HEK293 (cell line): Measurements from ENCODE around the gene FSIP1.

Source experiments
- CTCF ChIA-PET: fragments of 350-600 bp; formaldehyde crosslinking; extraction: SDS; loops from one replicate; lab custom pipeline; 2021; ENCODE audit warnings: antibody characterized with exemption; lab: Yijun Ruan, JAX
- POLR2A ChIA-PET: fragments of 300-600 bp; formaldehyde crosslinking; extraction: SDS; loops from one replicate; lab custom pipeline; 2020; ENCODE audit warnings: antibody characterized with exemption, inconsistent platforms; lab: Yijun Ruan, JAX
- H3K27ac ChIP-seq: fragments of 200-500 bp; sonication (Bioruptor generic); 2 replicates; pipeline ENCODE4 v1.5.1; 2014; ENCODE audit warnings: low read depth, low read length, control low read depth, inconsistent platforms; ENCODE audit errors: extremely low read depth
- H3K36me3 ChIP-seq, 2 experiments: fragments of 200-500 bp in 1 of 2; sonication (Bioruptor generic) in 1 of 2; 1 replicate in 1 of 2; 2 replicates in 1 of 2; pipeline ENCODE4 v1.5.1; 2014 to 2017; ENCODE audit warnings: inconsistent platforms in 2 of 2, low read length in 2 of 2; ENCODE audit not compliant: control insufficient read depth in 2 of 2, insufficient read depth in 1 of 2
- H3K4me1 ChIP-seq: fragments of 200-500 bp; sonication (Bioruptor generic); 2 replicates; pipeline ENCODE4 v1.5.1; 2014; ENCODE audit warnings: mild to moderate bottlenecking, low read length, inconsistent platforms; ENCODE audit not compliant: control insufficient read depth, insufficient read depth
- H3K4me3 ChIP-seq: 2 replicates; pipeline ENCODE4 v1.5.1; 2011; ENCODE audit warnings: low read depth, mild to moderate bottlenecking, control low read depth, low read length, moderate library complexity
- H3K9me3 ChIP-seq: fragments of 200-500 bp; sonication (Bioruptor generic); 2 replicates; pipeline ENCODE4 v1.5.1; 2014; ENCODE audit warnings: low read depth, low read length, inconsistent platforms; ENCODE audit not compliant: control insufficient read depth, insufficient read depth
- HOXA7 ChIP-seq: sonication (generic); formaldehyde crosslinking; IDR thresholded peaks from 2 replicates; pipeline ENCODE4 v1.8.1; 2022; ENCODE audit warnings: missing genetic modification reagents, borderline replicate concordance
- HOXC10 ChIP-seq: sonication (generic); formaldehyde crosslinking; IDR thresholded peaks from 2 replicates; pipeline ENCODE4 v1.8.1; 2023; ENCODE audit warnings: mild to moderate bottlenecking, missing genetic modification reagents
- KLF8 ChIP-seq: fragments of 450-650 bp; formaldehyde crosslinking; IDR thresholded peaks from 2 replicates; pipeline ENCODE4 v1.5.1; 2016; ENCODE audit warnings: missing biosample characterization, missing genetic modification characterization
- SP7 ChIP-seq: fragments of 450-650 bp; formaldehyde crosslinking; IDR thresholded peaks from 2 replicates; pipeline ENCODE4 v1.5.1; 2016; ENCODE audit warnings: missing biosample characterization, missing genetic modification characterization
- ZBTB49 ChIP-seq: fragments of 450-650 bp; formaldehyde crosslinking; IDR thresholded peaks from 2 replicates; pipeline ENCODE4 v1.5.1; 2016; ENCODE audit warnings: missing biosample characterization, missing genetic modification characterization, low read depth
- ZFHX2 ChIP-seq: fragments of 450-650 bp; formaldehyde crosslinking; conservative IDR thresholded peaks from 2 replicates; pipeline ENCODE4 v1.5.1; 2016; ENCODE audit warnings: missing biosample characterization, missing genetic modification characterization
- ZNF112 ChIP-seq: fragments of 450-650 bp; formaldehyde crosslinking; IDR thresholded peaks from 2 replicates; pipeline ENCODE4 v1.5.0; 2017; ENCODE audit warnings: missing biosample characterization, missing genetic modification characterization
- ZNF140 ChIP-seq: fragments of 450-650 bp; formaldehyde crosslinking; IDR thresholded peaks from 2 replicates; pipeline ENCODE4 v1.5.1; 2016; ENCODE audit warnings: missing biosample characterization, missing genetic modification characterization
- ZNF155 ChIP-seq: fragments of 450-650 bp; formaldehyde crosslinking; IDR thresholded peaks from 2 replicates; pipeline ENCODE4 v1.5.1; 2016; ENCODE audit warnings: missing biosample characterization, missing genetic modification characterization
- ZNF19 ChIP-seq: fragments of 450-650 bp; formaldehyde crosslinking; IDR thresholded peaks from 2 replicates; pipeline ENCODE4; 2016; ENCODE audit warnings: missing biosample characterization, missing genetic modification characterization, low read depth
- ZNF2 ChIP-seq: fragments of 450-650 bp; formaldehyde crosslinking; IDR thresholded peaks from 2 replicates; pipeline ENCODE4 v1.5.1; 2016; ENCODE audit warnings: missing biosample characterization, missing genetic modification characterization
- ZNF223 ChIP-seq: fragments of 450-650 bp; formaldehyde crosslinking; IDR thresholded peaks from 2 replicates; pipeline ENCODE4 v1.5.1; 2016; ENCODE audit warnings: missing biosample characterization, missing genetic modification characterization
- ZNF302 ChIP-seq: fragments of 450-650 bp; formaldehyde crosslinking; IDR thresholded peaks from 2 replicates; pipeline ENCODE4 v1.5.1; 2016; ENCODE audit warnings: missing biosample characterization, missing genetic modification characterization, low read depth
- ZNF311 ChIP-seq: fragments of 450-650 bp; formaldehyde crosslinking; IDR thresholded peaks from 2 replicates; pipeline ENCODE4 v1.5.1; 2017; ENCODE audit warnings: missing biosample characterization, missing genetic modification characterization, borderline replicate concordance
- ZNF501 ChIP-seq: fragments of 450-650 bp; formaldehyde crosslinking; IDR thresholded peaks from 2 replicates; pipeline ENCODE4 v1.5.1; 2016; ENCODE audit warnings: missing biosample characterization, missing genetic modification characterization
- ZNF548 ChIP-seq: fragments of 450-650 bp; formaldehyde crosslinking; IDR thresholded peaks from 2 replicates; pipeline ENCODE4 v1.5.1; 2016; ENCODE audit warnings: missing biosample characterization, missing genetic modification characterization
- ZNF600 ChIP-seq: fragments of 450-650 bp; formaldehyde crosslinking; IDR thresholded peaks from 2 replicates; pipeline ENCODE4 v1.5.1; 2016; ENCODE audit warnings: missing biosample characterization, missing genetic modification characterization
- ZNF626 ChIP-seq: fragments of 450-650 bp; sonication (Bioruptor Pico); formaldehyde crosslinking; IDR thresholded peaks from 2 replicates; pipeline ENCODE4 v1.5.1; 2018; ENCODE audit warnings: missing biosample characterization, missing genetic modification characterization, inconsistent platforms
- ZNF654 ChIP-seq: fragments of 450-650 bp; formaldehyde crosslinking; IDR thresholded peaks from 2 replicates; pipeline ENCODE4 v1.5.1; 2016; ENCODE audit warnings: low read depth, missing biosample characterization, missing genetic modification characterization
- ZNF660 ChIP-seq: fragments of 450-650 bp; IDR thresholded peaks from 2 replicates; pipeline ENCODE4 v1.5.1; 2018; ENCODE audit warnings: missing biosample characterization, mild to moderate bottlenecking, missing genetic modification characterization
- ZNF670 ChIP-seq: fragments of 450-650 bp; formaldehyde crosslinking; IDR thresholded peaks from 2 replicates; pipeline ENCODE4 v1.5.1; 2016; ENCODE audit warnings: missing biosample characterization, missing genetic modification characterization, low read depth
- ZNF837 ChIP-seq: fragments of 450-650 bp; formaldehyde crosslinking; IDR thresholded peaks from 2 replicates; pipeline ENCODE4 v1.5.1; 2016; ENCODE audit warnings: missing biosample characterization, missing genetic modification characterization
- TF ChIP-seq, protein P1 (sequence below): fragments of 450-650 bp; formaldehyde crosslinking; IDR thresholded peaks from 2 replicates; pipeline ENCODE4 v1.5.1; 2016; ENCODE audit warnings: missing biosample characterization, missing genetic modification characterization
- TF ChIP-seq, protein P2 (sequence below): fragments of 450-650 bp; formaldehyde crosslinking; IDR thresholded peaks from 2 replicates; pipeline ENCODE4 v1.5.1; 2016; ENCODE audit warnings: missing biosample characterization, missing genetic modification characterization, borderline replicate concordance
- TF ChIP-seq, protein P3 (sequence below): fragments of 450-650 bp; formaldehyde crosslinking; IDR thresholded peaks from 2 replicates; pipeline ENCODE4 v1.5.1; 2017; ENCODE audit warnings: missing biosample characterization, missing genetic modification characterization

FSIP1 gene

GRCh38 chr15:39700375-39700700 is 82.3 kb downstream of the FSIP1 start (continued):
- TF ChIP-seq ZNF223 (tag by site-specific recombination) (no peak), ZNF112 (no peak), HOXC10 (no peak), ZNF660 (tag by site-specific recombination) (no peak), ZNF626 (tag by site-specific recombination) (no peak), ZNF670 (tag by site-specific recombination) (no peak), HOXA7 (CRISPR knock-in tag) (no peak), ZBTB49 (tag by site-specific recombination) (no peak)

- no peak overlapping the region for H3K27ac ChIP-seq
- CTCF ChIA-PET = interaction anchor here (0.6 to 2.2 kb wide), 4 partner anchors 13 to 423 kb away, joined by 3 to 6 read pairs (median 4); no protein-coding TSS in a partner anchor
- POLR2A ChIA-PET = no interaction called here
Observed at GRCh38 chr15:39699516-39700374, 82.9 kb downstream of the FSIP1 start.

DNA sequence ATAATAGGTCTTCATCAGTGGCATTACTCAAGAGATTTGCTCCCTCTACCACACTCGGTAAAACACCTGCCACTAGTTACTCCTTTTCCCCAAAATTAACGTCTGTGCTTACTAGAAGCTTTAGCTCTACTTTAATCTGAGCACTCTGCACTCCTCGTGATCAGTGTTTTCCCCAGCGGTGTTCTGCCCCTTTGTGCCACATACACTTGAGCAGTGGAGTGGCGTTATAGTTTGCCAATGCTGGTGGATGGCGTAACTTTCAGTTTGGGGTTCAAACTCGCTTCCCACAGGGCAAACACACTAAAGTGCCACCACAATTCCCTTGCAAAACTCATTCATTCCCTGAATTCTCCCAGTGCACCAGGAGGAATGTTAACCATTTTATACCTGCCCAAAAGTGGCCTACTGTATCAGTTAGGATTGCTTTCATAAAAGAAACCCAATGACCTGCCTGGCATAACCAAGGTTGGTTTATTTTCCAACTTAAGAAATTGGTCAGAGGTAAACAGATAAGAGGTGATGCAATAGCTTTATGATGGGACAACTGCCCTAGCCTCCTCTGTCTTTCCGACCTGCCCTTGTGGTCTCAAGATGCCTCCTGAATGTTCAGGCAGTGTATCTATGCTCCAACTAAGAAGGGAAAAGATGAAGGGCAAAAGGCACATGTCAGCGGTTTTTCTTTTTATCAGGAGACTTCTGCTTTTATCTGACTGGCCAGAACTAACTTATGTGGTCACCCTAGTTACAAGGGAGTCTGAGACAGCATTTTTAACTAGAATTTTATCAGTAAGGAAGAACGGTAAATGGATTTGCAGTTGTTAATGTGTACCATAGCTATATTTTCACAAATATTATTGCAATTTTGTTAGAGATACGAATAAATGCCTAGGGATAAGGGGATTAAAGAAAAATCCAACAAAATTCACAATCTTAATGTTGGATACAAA is 83.9 kb downstream of the FSIP1 start:
- ChIA-PET CTCF (interaction anchor here (0.6 to 2.2 kb wide), 2 partner anchors 19 to 58 kb away, joined by 3 to 5 read pairs; no protein-coding TSS in a partner anchor), POLR2A (no interaction called here)
- H3K9me3 ChIP-seq = no peaks in the 10 kb centered on the region
- H3K4me1 ChIP-seq = no peaks in the 10 kb centered on the region
- H3K36me3 ChIP-seq = no peaks in the 10 kb centered on the region
- H3K4me3 ChIP-seq = no peak overlapping the region
- H3K27ac ChIP-seq = no peak overlapping the region
- TF ChIP-seq ZNF302 (tag by site-specific recombination) (no peak), ZNF311 (tag by site-specific recombination) (no peak), KLF8 (no peak), ZNF837 (tag by site-specific recombination) (no peak), ZNF548 (no peak), ZNF654 (tag by site-specific recombination) (no peak), ZNF501 (tag by site-specific recombination) (no peak), ZFHX2 (tag by site-specific recombination) (no peak), SP7 (no peak), ZNF600 (tag by site-specific recombination) (no peak), ZNF112 (no peak), ZNF155 (tag by site-specific recombination) (no peak)
- TF ChIP-seq, protein P1, sequence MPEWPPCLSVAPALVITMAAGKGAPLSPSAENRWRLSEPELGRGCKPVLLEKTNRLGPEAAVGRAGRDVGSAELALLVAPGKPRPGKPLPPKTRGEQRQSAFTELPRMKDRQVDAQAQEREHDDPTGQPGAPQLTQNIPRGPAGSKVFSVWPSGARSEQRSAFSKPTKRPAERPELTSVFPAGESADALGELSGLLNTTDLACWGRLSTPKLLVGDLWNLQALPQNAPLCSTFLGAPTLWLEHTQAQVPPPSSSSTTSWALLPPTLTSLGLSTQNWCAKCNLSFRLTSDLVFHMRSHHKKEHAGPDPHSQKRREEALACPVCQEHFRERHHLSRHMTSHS (tag by site-specific recombination) = no peak
- TF ChIP-seq, protein P2, sequence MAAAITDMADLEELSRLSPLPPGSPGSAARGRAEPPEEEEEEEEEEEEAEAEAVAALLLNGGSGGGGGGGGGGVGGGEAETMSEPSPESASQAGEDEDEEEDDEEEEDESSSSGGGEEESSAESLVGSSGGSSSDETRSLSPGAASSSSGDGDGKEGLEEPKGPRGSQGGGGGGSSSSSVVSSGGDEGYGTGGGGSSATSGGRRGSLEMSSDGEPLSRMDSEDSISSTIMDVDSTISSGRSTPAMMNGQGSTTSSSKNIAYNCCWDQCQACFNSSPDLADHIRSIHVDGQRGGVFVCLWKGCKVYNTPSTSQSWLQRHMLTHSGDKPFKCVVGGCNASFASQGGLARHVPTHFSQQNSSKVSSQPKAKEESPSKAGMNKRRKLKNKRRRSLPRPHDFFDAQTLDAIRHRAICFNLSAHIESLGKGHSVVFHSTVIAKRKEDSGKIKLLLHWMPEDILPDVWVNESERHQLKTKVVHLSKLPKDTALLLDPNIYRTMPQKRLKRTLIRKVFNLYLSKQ (tag by site-specific recombination) = no peak

More at GRCh38 chr15:39699516-39700374, 82.9 kb downstream of the FSIP1 start:
- Histone ChIP-seq H3K4me3 (no peak overlapping the region), H3K36me3 (no peaks in the 10 kb centered on the region), H3K4me1 (no peaks in the 10 kb centered on the region), H3K9me3 (no peaks in the 10 kb centered on the region)
- no peak for TF ChIP-seq ZNF600 (tag by site-specific recombination)
- TF ChIP-seq ZNF140 (tag by site-specific recombination) = no peak
- TF ChIP-seq, protein P3, sequence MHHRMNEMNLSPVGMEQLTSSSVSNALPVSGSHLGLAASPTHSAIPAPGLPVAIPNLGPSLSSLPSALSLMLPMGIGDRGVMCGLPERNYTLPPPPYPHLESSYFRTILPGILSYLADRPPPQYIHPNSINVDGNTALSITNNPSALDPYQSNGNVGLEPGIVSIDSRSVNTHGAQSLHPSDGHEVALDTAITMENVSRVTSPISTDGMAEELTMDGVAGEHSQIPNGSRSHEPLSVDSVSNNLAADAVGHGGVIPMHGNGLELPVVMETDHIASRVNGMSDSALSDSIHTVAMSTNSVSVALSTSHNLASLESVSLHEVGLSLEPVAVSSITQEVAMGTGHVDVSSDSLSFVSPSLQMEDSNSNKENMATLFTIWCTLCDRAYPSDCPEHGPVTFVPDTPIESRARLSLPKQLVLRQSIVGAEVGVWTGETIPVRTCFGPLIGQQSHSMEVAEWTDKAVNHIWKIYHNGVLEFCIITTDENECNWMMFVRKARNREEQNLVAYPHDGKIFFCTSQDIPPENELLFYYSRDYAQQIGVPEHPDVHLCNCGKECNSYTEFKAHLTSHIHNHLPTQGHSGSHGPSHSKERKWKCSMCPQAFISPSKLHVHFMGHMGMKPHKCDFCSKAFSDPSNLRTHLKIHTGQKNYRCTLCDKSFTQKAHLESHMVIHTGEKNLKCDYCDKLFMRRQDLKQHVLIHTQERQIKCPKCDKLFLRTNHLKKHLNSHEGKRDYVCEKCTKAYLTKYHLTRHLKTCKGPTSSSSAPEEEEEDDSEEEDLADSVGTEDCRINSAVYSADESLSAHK (tag by site-specific recombination) = no peak
- no peak for TF ChIP-seq ZNF19 (tag by site-specific recombination)
- no peak for TF ChIP-seq ZNF2
